ENCODE measurements around the gene C2orf68. TPM values are rescaled to one million over a fixed set of nuclear protein-coding genes. Genes with fewer than 3 reads are reported as not detected.
A peak's percentile ranks its signal among the peaks of the same experiment; 100 is the strongest.

The C2orf68 gene
- total and polyA plus RNA-seq, 2 of the 13 experiments (the other 11 are each of a cell fraction or from before 2014, with no cell fraction given), result 47.1 to 77.4 TPM

DNA sequence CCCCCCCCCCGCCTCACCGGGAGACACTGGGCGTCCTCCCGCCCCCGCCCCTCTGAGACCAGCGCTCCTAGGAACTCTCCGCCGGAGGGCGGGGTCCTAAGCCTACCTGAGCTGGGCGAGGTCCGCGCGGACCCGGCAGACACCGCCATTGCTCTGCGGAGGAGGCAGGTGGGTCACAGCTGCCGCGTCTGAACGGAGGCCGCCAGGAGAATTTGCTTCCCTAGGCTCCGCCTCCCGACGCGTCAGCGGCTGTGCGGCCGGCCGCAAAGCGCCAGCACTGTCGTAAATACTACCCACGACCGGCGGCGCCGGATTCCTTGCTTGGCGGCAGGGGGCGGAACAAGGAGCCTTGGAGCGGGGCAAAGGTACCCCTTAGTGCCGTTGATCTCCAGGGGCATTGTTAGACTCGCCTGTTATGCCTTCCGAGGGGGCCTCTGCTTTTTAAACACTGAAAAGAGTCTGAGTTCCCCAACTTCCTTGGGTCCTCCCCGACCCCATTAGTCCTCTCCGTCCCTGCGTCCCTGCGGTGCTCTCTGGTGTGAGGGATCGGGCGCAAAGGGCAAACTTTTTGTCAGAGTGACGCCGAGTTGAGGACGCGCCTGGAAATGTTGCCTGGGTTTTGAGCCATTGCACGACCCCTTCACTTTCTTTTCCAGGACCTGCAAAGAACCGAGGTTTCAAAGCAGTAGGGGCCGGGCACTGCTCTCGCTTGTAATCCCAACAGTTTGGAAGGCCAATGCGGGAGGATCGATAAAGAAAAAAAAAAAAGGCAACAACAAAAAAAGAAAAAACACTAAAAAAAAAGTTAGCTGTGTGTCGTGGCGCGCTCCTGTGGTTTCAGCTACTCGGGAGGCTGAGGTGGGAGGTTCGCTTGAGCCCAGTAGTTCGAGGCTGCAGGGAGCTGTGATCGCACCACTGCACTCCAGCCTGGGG lies 50.3 kb downstream of the C2orf68 start, which contains the start of gene GGCX (continued):
- TF ChIP-seq ZNF543 (CRISPR knock-in tag; IDR thresholded peaks at IDR 0.05), result peak; percentile 82; the same call in 1 of the 2 replicates
- TF ChIP-seq ASH2L (IDR thresholded peaks at IDR 0.05; ENCODE audit: insufficient read length, low read depth, low read length), result peak; percentile 92
- TF ChIP-seq ZBTB38 (CRISPR knock-in tag; IDR thresholded peaks at IDR 0.05), result peak; percentile 93; the same call in 1 of the 2 replicates
- peak; percentile 65 for TF ChIP-seq HCFC1 (IDR thresholded peaks at IDR 0.05; ENCODE audit: low read depth, low read length)
- peak; percentile 71; the same call in 1 of the 2 replicates for TF ChIP-seq MAZ (IDR thresholded peaks at IDR 0.05; ENCODE audit: borderline replicate concordance, low read depth, low read length)
- TF ChIP-seq MAZ (CRISPR knock-in tag; IDR thresholded peaks at IDR 0.05; ENCODE audit: low read depth), result peak; percentile 94
- TF ChIP-seq, protein P1, sequence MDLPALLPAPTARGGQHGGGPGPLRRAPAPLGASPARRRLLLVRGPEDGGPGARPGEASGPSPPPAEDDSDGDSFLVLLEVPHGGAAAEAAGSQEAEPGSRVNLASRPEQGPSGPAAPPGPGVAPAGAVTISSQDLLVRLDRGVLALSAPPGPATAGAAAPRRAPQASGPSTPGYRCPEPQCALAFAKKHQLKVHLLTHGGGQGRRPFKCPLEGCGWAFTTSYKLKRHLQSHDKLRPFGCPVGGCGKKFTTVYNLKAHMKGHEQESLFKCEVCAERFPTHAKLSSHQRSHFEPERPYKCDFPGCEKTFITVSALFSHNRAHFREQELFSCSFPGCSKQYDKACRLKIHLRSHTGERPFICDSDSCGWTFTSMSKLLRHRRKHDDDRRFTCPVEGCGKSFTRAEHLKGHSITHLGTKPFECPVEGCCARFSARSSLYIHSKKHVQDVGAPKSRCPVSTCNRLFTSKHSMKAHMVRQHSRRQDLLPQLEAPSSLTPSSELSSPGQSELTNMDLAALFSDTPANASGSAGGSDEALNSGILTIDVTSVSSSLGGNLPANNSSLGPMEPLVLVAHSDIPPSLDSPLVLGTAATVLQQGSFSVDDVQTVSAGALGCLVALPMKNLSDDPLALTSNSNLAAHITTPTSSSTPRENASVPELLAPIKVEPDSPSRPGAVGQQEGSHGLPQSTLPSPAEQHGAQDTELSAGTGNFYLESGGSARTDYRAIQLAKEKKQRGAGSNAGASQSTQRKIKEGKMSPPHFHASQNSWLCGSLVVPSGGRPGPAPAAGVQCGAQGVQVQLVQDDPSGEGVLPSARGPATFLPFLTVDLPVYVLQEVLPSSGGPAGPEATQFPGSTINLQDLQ (CRISPR knock-in tag; IDR thresholded peaks at IDR 0.05), result peak; percentile 88; the same call in 1 of the 2 replicates
- TF ChIP-seq KDM3A (CRISPR knock-in tag; IDR thresholded peaks at IDR 0.05; ENCODE audit: low read depth), result peak; percentile 60; the same call in 1 of the 2 replicates
- TF ChIP-seq, protein P2, sequence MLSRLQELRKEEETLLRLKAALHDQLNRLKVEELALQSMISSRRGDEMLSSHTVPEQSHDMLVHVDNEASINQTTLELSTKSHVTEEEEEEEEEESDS (CRISPR knock-in tag; IDR thresholded peaks at IDR 0.05; ENCODE audit: borderline replicate concordance), result peak; percentile 79; the same call in 1 of the 2 replicates
- TF ChIP-seq NBN (conservative IDR thresholded peaks at IDR 0.05), result no peak
- TF ChIP-seq ZNF12 (CRISPR knock-in tag; IDR thresholded peaks at IDR 0.05), result peak; percentile 52; the same call in 1 of the 2 replicates
- TF ChIP-seq, protein P3, sequence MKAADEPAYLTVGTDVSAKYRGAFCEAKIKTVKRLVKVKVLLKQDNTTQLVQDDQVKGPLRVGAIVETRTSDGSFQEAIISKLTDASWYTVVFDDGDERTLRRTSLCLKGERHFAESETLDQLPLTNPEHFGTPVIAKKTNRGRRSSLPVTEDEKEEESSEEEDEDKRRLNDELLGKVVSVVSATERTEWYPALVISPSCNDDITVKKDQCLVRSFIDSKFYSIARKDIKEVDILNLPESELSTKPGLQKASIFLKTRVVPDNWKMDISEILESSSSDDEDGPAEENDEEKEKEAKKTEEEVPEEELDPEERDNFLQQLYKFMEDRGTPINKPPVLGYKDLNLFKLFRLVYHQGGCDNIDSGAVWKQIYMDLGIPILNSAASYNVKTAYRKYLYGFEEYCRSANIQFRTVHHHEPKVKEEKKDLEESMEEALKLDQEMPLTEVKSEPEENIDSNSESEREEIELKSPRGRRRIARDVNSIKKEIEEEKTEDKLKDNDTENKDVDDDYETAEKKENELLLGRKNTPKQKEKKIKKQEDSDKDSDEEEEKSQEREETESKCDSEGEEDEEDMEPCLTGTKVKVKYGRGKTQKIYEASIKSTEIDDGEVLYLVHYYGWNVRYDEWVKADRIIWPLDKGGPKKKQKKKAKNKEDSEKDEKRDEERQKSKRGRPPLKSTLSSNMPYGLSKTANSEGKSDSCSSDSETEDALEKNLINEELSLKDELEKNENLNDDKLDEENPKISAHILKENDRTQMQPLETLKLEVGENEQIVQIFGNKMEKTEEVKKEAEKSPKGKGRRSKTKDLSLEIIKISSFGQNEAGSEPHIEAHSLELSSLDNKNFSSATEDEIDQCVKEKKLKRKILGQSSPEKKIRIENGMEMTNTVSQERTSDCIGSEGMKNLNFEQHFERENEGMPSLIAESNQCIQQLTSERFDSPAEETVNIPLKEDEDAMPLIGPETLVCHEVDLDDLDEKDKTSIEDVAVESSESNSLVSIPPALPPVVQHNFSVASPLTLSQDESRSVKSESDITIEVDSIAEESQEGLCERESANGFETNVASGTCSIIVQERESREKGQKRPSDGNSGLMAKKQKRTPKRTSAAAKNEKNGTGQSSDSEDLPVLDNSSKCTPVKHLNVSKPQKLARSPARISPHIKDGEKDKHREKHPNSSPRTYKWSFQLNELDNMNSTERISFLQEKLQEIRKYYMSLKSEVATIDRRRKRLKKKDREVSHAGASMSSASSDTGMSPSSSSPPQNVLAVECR (CRISPR knock-in tag; IDR thresholded peaks at IDR 0.05; ENCODE audit: borderline replicate concordance), result peak; percentile 93
- TF ChIP-seq PRPF4 (IDR thresholded peaks at IDR 0.05; ENCODE audit: low read depth, low read length, poor library complexity, severe bottlenecking), result no peak
- TF ChIP-seq CHD2 (IDR thresholded peaks at IDR 0.05; ENCODE audit: low read depth, low read length), result peak; percentile 48; the same call in 1 of the 2 replicates
- TF ChIP-seq ZNF510 (CRISPR knock-in tag; IDR thresholded peaks at IDR 0.05; ENCODE audit: low read depth), result 0 out of 2 replicates have a peak, but pooled peaks have one; percentile 63
- TF ChIP-seq ZNF329 (CRISPR knock-in tag; IDR thresholded peaks at IDR 0.05; ENCODE audit: low read depth), result peak; percentile 85
- peak; percentile 34; the same call in 1 of the 2 replicates for TF ChIP-seq ZNF24 (IDR thresholded peaks at IDR 0.05)
